ENCODE results near the gene GNB1. TPM values are rescaled to one million over a fixed set of nuclear protein-coding genes. Genes with fewer than 3 reads are reported as not detected.

GNB1 gene
- total and polyA plus RNA-seq, 8 donors, result 42.3 to 160 (median 86.8) TPM

GRCh38 chr1:1788136-1788535, 102.8 kb downstream of the GNB1 start:
- no peak for ATAC-seq

GRCh38 chr1:1786836-1787605, 103.9 kb downstream of the GNB1 start:
- Histone ChIP-seq H3K9me3 (no peaks in the 10 kb centered on the region), H3K4me3 (no peak overlapping the region), H3K36me3 (peaks cover 5 to 58% (median 18%) of the 10 kb centered on the region in 3 donors), H3K27ac (no peak overlapping the region), H3K4me1 (peaks cover 14 to 15% (median 15%) of the 10 kb centered on the region in 3 donors), H3K27me3 (no peaks in the 10 kb centered on the region)
- intact Hi-C loops (cut with DNase I), result loop anchor here in 2 of 3 donors (10.0 kb wide), 2 partner anchors 98 to 108 kb away; partner anchors contain the start of gene GNB1 (in 1 of the 2)
- no peak for FAIRE-seq
- DNase-seq, result no peak
- no peak for ATAC-seq
- TF ChIP-seq CTCF (IDR thresholded peaks at IDR 0.05), result no peak
- WGBS, 2 donors, result 88% methylated on average over 20 of the region's 20 CpGs

More at GRCh38 chr1:1788136-1788535, 102.8 kb downstream of the GNB1 start:
- H3K4me1 ChIP-seq, result peaks cover 3 to 5% (median 4%) of the 10 kb centered on the region in 3 donors
- no peak for DNase-seq
- FAIRE-seq, result no peak
- no peak overlapping the region for H3K4me3 ChIP-seq
- intact Hi-C loops (cut with DNase I), result loop anchor here in 2 of 3 donors (10.0 kb wide), 2 partner anchors 97 to 107 kb away; partner anchors contain the start of gene GNB1 (in 1 of the 2)
- H3K27me3 ChIP-seq, result no peaks in the 10 kb centered on the region
- no peaks in the 10 kb centered on the region for H3K9me3 ChIP-seq
- H3K36me3 ChIP-seq, result peaks cover 5 to 58% (median 18%) of the 10 kb centered on the region in 3 donors
- no peak for TF ChIP-seq CTCF (IDR thresholded peaks at IDR 0.05)
- WGBS, 2 donors, result 88 to 94% methylated on average over 7 of the region's 7 CpGs
- H3K27ac ChIP-seq, result no peak overlapping the region

GRCh38 chr1:1785666-1786065, 105.2 kb downstream of the GNB1 start:
- no peaks in the 10 kb centered on the region for H3K9me3 ChIP-seq
- no peak for DNase-seq
- H3K36me3 ChIP-seq, result peaks cover 5 to 56% (median 12%) of the 10 kb centered on the region in 3 donors
- peaks cover 17 to 26% (median 20%) of the 10 kb centered on the region in 3 donors for H3K4me1 ChIP-seq
- no peak for FAIRE-seq
- intact Hi-C loops (cut with DNase I), result loop anchor here in 2 of 3 donors (10.0 kb wide), 2 partner anchors 99 to 109 kb away; partner anchors contain the start of gene GNB1 (in 1 of the 2)
- no peak for TF ChIP-seq CTCF (IDR thresholded peaks at IDR 0.05)
- H3K27me3 ChIP-seq, result no peaks in the 10 kb centered on the region
- 89 to 90% methylated on average over 10 of the region's 10 CpGs for WGBS, 2 donors
- H3K4me3 ChIP-seq, result no peak overlapping the region
- ATAC-seq, result no peak
- H3K27ac ChIP-seq, result no peak overlapping the region

DNA sequence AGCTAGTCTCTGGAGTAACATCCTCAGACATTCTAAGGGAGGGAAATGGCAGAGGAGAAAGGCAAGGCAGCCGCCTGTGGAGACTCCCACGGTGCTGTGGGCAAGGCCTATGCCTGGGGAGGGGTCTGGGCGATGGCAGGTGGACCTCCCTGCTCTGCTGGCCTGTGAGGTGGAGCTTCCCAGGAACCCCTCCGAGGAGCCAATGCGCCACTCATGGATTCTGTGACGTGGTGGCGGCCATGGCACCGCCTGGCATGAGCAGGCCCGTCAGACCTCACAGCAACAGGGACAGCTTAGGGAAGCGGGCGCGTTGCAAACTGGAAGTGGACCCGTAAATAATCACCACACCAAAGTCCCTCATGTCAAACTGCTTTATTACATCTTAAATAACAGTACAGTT, 106.0 kb downstream of the GNB1 start:
- Histone ChIP-seq H3K27me3 (no peaks in the 10 kb centered on the region), H3K4me1 (peaks cover 17 to 34% (median 20%) of the 10 kb centered on the region in 3 donors), H3K4me3 (no peak overlapping the region), H3K27ac (no peak overlapping the region), H3K9me3 (no peaks in the 10 kb centered on the region), H3K36me3 (peaks cover 5 to 48% (median 12%) of the 10 kb centered on the region in 3 donors)
- FAIRE-seq (no peak), DNase-seq (no peak), ATAC-seq (no peak)
- TF ChIP-seq CTCF (IDR thresholded peaks at IDR 0.05), result no peak
- intact Hi-C loops (cut with DNase I), result loop anchor here in 2 of 3 donors (10.0 kb wide), 2 partner anchors 100 to 110 kb away; partner anchors contain the start of gene GNB1 (in 1 of the 2)
- WGBS, 2 donors, result 93 to 96% methylated on average over 13 of the region's 13 CpGs

All from pancreas (tissue), 10 donors.